Karpas-422 (cell line): ENCODE data around the gene HELB. TPM values are rescaled to one million over a fixed set of nuclear protein-coding genes. Genes with fewer than 3 reads are reported as not detected.
"Not testable (repeated sequence)": the region's sequence is repeated elsewhere in the genome, so short reads cannot be mapped to it uniquely, and the experiment has no call there.

Experiments
- DNase-seq: peaks from one replicate; pipeline ENCODE4 v3.0.0-alpha.2; 2015
- H2AFZ ChIP-seq: fragments of 200-600 bp; sonication (generic); 2 replicates; pipeline ENCODE4 v1.6.1; 2014; ENCODE audit warnings: antibody characterized with exemption, low read length, mixed read lengths
- H3K27ac ChIP-seq: fragments of 200-600 bp; sonication (generic); 2 replicates; pipeline ENCODE4 v1.5.1; 2014; ENCODE audit warnings: mild to moderate bottlenecking, low read length, moderate library complexity
- H3K27me3 ChIP-seq: fragments of 200-600 bp; sonication (generic); 2 replicates; pipeline ENCODE4 v1.6.1; 2014; ENCODE audit warnings: low read length, mixed read lengths
- H3K36me3 ChIP-seq: fragments of 200-600 bp; sonication (generic); 2 replicates; pipeline ENCODE4 v1.6.1; 2014; ENCODE audit warnings: low read length, mixed read lengths; ENCODE audit not compliant: insufficient read depth
- H3K4me1 ChIP-seq: fragments of 200-600 bp; sonication (generic); 2 replicates; pipeline ENCODE4 v1.6.1; 2014; ENCODE audit warnings: mild to moderate bottlenecking, low read length, mixed read lengths
- H3K4me2 ChIP-seq: fragments of 200-600 bp; sonication (generic); 2 replicates; pipeline ENCODE4 v1.6.1; 2014; ENCODE audit warnings: low read length, low read depth, mild to moderate bottlenecking; ENCODE audit not compliant: poor library complexity, severe bottlenecking
- H3K4me3 ChIP-seq: fragments of 200-600 bp; sonication (generic); 2 replicates; pipeline ENCODE4 v1.5.1; 2014; ENCODE audit warnings: mild to moderate bottlenecking, antibody characterized with exemption, low read length, mixed read lengths
- H3K79me2 ChIP-seq: fragments of 200-600 bp; sonication (generic); 2 replicates; pipeline ENCODE4 v1.6.1; 2014; ENCODE audit warnings: mild to moderate bottlenecking, low read length, mixed read lengths
- H3K9ac ChIP-seq: fragments of 200-600 bp; sonication (generic); 2 replicates; pipeline ENCODE4 v1.6.0; 2014; ENCODE audit warnings: low read length
- H3K9me2 ChIP-seq: fragments of 200-600 bp; sonication (generic), shearing (Covaris generic); replicated peaks from 2 replicates; pipeline ENCODE4 v1.6.0; 2014; ENCODE audit warnings: mild to moderate bottlenecking, low read length, moderate library complexity; ENCODE audit not compliant: insufficient read depth
- H3K9me3 ChIP-seq: fragments of 300-700, 200-600 bp; sonication (generic); 2 replicates; pipeline ENCODE4 v1.6.1; 2014; ENCODE audit warnings: low read length, mixed read lengths
- H4K20me1 ChIP-seq: fragments of 200-600 bp; sonication (generic); 2 replicates; pipeline ENCODE4 v1.6.1; 2014; ENCODE audit warnings: mild to moderate bottlenecking, antibody characterized with exemption, low read length, low read depth; ENCODE audit not compliant: insufficient read depth
- total RNA-seq: library from RNA; depleted of rRNA; stranded (reverse); fragments of >200 nt; shearing (Covaris generic); gene quantifications from 2 replicates; pipeline ENCODE4 v1.2.3, GENCODE V29; 2014; ENCODE audit warnings: low replicate concordance

The HELB gene
- total RNA-seq, 1 experiment from 2014 or later: 7.7 TPM

DNA sequence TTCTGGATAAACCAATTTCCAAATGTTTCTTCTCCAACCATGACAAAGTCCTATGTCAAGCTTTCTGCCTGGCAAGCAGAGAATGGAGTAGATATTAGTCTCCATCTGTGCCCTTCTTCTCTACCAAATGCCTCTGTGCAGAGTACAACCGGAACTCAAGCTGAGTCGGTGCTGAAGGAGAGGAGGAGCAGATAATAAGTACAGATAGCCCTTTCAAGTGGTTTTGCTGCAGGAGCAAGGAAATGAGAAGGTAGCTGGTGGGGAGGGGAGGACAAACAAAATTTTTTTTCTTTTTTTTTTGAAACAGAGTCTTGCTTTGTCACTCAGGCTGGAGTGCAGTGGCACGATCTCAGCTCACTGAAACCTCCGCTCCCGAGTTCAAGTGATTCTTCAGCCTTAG is 14.2 kb upstream of the HELB start:
- DNase-seq: peak; percentile 23
- no peak overlapping the region for H3K4me3 ChIP-seq
- H3K4me1 ChIP-seq: no peaks in the 10 kb centered on the region

DNA sequence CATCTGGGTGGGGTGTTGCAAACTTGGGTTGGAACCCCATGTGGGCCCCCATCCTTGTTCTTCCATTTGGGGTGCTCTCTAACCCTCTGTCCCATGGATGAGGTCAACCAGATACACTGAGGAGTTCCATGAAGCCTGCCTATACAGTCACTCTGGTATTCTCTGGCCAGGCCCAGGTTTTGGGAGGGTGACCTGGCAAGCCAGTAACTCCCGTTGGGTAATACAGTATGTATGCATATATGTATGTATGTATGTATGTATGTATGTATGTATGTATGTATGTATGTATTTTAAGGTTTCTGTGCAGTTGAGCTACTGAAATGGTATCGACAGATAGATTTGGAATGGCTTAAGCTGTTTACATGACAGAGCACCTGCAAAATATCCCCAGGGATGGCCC is 12.8 kb upstream of the HELB start:
- Histone ChIP-seq H3K36me3 (no peaks in the 10 kb centered on the region), H3K4me3 (no peak overlapping the region), H3K4me2 (no peak overlapping the region), H3K9ac (no peak overlapping the region), H3K4me1 (no peaks in the 10 kb centered on the region), H3K9me2 (no peaks in the 10 kb centered on the region), H2AFZ (no peak overlapping the region), H3K27ac (no peak overlapping the region), H3K27me3 (no peaks in the 10 kb centered on the region), H4K20me1 (no peaks in the 10 kb centered on the region), H3K9me3 (no peaks in the 10 kb centered on the region), H3K79me2 (no peaks in the 10 kb centered on the region)
- DNase-seq: no peak

More for the DNA sequence above, 14.2 kb upstream of the HELB start:
- Histone ChIP-seq H3K79me2 (no peaks in the 10 kb centered on the region), H3K4me2 (no peak overlapping the region), H3K9ac (no peak overlapping the region), H2AFZ (no peak overlapping the region), H3K27ac (no peak overlapping the region), H3K9me3 (no peaks in the 10 kb centered on the region), H3K9me2 (no peaks in the 10 kb centered on the region), H4K20me1 (no peaks in the 10 kb centered on the region), H3K36me3 (no peaks in the 10 kb centered on the region), H3K27me3 (no peaks in the 10 kb centered on the region)

DNA sequence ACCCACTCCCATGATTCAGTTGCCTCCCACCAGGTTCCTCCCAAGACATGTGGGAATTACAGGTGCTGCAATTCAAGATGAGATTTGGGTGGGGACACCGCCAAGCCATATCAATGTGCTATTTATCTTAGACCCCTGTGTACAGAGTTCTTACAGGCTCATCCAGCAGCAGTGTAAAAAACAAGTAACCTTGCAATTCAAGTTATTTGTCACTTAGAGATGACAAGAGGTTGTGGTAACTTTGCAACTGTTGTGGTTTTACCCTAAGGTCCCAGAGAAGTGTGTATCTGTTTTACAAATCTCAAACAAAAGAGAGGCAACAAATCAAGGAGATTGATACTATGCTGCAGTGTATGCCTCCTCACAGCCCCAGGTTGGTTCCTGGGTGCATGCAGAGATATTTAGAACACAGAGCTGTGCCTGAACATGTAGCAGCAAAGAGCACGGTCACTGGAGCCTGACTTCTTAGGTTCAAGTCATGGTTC is 11.5 kb upstream of the HELB start:
- Histone ChIP-seq H3K4me3 (no peak overlapping the region), H3K79me2 (no peaks in the 10 kb centered on the region), H3K9me2 (no peaks in the 10 kb centered on the region), H3K4me1 (no peaks in the 10 kb centered on the region), H3K27ac (no peak overlapping the region), H3K27me3 (no peaks in the 10 kb centered on the region), H3K9ac (no peak overlapping the region), H3K36me3 (no peaks in the 10 kb centered on the region), H3K4me2 (no peak overlapping the region), H3K9me3 (no peaks in the 10 kb centered on the region), H4K20me1 (no peaks in the 10 kb centered on the region), H2AFZ (no peak overlapping the region)
- DNase-seq: no peak

DNA sequence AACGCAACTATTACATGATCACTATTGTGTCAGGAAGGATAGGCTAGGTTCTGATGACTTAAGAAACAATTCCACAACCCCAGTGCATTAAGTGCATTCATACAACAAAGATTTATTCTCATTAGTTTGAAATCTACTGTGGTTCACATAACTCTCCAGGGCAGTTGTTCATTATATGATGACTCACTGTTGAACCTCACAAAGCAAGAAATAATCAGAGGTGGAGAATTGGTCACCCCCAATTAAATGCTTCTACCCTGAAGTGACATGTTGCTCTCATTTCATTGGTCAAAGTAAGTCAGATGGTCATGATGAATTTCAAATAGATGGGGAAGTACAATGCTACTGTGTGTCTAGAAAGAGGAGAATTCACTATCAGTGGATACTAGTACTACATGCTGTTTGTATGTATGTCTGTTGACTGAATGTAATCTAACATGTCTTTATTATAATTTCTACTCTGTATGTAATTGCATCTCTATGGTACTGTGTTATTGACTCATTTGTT is 6.1 kb upstream of the HELB start:
- Histone ChIP-seq H3K9ac (no peak overlapping the region), H3K4me1 (no peaks in the 10 kb centered on the region), H3K36me3 (no peaks in the 10 kb centered on the region), H2AFZ (no peak overlapping the region), H4K20me1 (no peaks in the 10 kb centered on the region), H3K4me2 (no peak overlapping the region), H3K79me2 (no peaks in the 10 kb centered on the region), H3K27me3 (no peaks in the 10 kb centered on the region), H3K9me2 (no peaks in the 10 kb centered on the region), H3K4me3 (no peak overlapping the region), H3K27ac (no peak overlapping the region), H3K9me3 (no peaks in the 10 kb centered on the region)
- DNase-seq: no peak

DNA sequence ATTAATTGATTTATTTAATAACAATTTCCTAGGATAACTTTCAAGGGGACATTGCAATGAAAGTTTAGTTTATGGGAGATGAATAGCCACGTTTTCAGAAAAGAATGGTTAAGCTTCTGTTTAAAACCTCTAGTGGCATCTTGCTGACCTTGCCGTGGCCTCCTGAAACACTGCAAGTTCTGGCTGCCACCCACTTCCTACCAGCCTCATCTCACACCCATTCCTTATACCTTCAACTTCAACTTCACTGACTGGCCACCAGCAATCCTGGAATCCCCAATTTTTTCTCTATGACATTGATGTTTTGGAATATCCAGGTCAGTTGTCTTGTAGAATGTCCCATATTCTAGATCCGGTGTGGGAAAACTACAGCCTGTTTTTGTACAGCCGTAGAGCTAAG is 5.2 kb upstream of the HELB start:
- no peak overlapping the region for H3K4me3 ChIP-seq
- no peaks in the 10 kb centered on the region for H3K9me2 ChIP-seq
- DNase-seq: no peak
- H3K27ac ChIP-seq: no peak overlapping the region
- H3K4me2 ChIP-seq: no peak overlapping the region
- no peaks in the 10 kb centered on the region for H3K36me3 ChIP-seq
- no peak overlapping the region for H3K9ac ChIP-seq
- peaks cover 8% of the 10 kb centered on the region for H3K4me1 ChIP-seq
- H3K27me3 ChIP-seq: no peaks in the 10 kb centered on the region
- H3K79me2 ChIP-seq: no peaks in the 10 kb centered on the region
- no peaks in the 10 kb centered on the region for H4K20me1 ChIP-seq
- H2AFZ ChIP-seq: no peak overlapping the region
- H3K9me3 ChIP-seq: no peaks in the 10 kb centered on the region

DNA sequence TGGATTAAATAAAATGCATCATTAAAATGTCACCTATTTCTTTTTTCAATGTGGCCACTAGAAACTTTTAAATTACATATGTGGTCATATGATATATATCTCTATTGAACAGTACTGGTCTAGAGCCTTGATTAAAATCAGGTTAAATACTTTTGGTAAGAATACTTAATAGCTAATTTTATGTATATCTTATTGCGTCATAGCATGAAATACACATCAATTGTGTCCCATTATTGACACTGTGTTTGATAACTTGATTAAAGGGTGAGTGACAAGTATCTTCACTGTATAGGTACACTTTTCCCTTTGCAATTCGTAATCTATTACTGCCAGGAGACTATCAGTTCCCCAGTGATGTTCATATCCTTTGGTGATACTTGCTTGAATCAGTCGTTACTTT is 4.4 kb upstream of the HELB start:
- H3K4me3 ChIP-seq: no peak overlapping the region
- no peak overlapping the region for H3K9ac ChIP-seq
- H3K9me2 ChIP-seq: no peaks in the 10 kb centered on the region
- no peak overlapping the region for H3K4me2 ChIP-seq
- H4K20me1 ChIP-seq: no peaks in the 10 kb centered on the region
- H3K4me1 ChIP-seq: peaks cover 11% of the 10 kb centered on the region
- H3K9me3 ChIP-seq: no peaks in the 10 kb centered on the region
- DNase-seq: no peak
- H2AFZ ChIP-seq: no peak overlapping the region
- H3K79me2 ChIP-seq: no peaks in the 10 kb centered on the region
- H3K27me3 ChIP-seq: no peaks in the 10 kb centered on the region
- H3K36me3 ChIP-seq: no peaks in the 10 kb centered on the region
- H3K27ac ChIP-seq: no peak overlapping the region

DNA sequence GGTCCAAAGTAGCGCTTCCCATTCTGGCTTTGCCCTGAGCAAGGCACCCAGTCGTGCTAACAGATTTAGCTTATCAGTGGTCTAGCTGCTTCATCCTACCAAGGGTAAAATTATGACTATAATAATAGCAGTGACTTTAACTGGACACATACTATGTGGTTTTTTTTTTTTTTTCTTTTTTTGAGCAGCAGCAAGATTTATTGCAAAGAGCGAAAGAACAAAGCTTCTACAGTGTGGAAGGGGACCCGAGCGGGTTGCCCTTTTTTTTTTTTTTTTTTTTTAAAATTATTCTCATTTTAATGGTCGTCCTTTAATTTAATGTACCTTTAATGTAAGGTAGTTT is 505 bp downstream of the HELB start:
- Histone ChIP-seq H3K36me3 (no peaks in the 10 kb centered on the region), H3K9me3 (no peaks in the 10 kb centered on the region), H3K27me3 (no peaks in the 10 kb centered on the region), H3K4me2 (peak overlapping the region; percentile 83), H3K27ac (no peak overlapping the region), H2AFZ (peak overlapping the region; percentile 82), H3K4me1 (peaks cover 23% of the 10 kb centered on the region), H4K20me1 (no peaks in the 10 kb centered on the region), H3K9ac (peak overlapping the region; percentile 74), H3K79me2 (peaks cover 11% of the 10 kb centered on the region), H3K4me3 (peak overlapping the region; percentile 74), H3K9me2 (no peaks in the 10 kb centered on the region)
- DNase-seq: no peak

DNA sequence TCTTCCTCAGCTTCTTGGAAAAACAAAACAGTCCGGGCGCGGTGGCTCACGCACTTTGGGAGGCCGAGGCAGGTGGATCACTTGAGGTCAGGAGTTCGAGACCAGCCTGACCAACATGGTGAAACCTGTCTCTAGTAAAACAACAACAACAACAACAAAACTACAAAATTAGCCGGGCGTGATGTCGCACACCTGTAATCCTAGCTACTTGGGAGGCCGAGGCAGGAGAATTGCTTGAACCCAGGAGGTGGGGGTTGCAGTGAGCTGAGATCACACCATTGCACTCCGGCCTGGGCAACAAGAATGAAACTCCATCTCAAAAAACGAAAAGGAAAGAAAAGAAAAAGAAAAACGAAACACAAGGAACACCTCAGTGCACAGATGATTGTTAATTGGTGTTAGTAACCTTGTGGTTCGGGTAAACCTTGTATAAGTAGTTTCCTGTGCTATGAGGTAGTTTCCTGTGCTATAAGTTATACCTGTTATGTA is 1.1 kb downstream of the HELB start:
- not testable (repeated sequence) for H2AFZ ChIP-seq, H3K27ac ChIP-seq, H4K20me1 ChIP-seq, DNase-seq, H3K9me2 ChIP-seq, H3K27me3 ChIP-seq, H3K9ac ChIP-seq, H3K9me3 ChIP-seq, H3K36me3 ChIP-seq
- Histone ChIP-seq H3K4me3 (peak overlapping the region; percentile 74), H3K4me2 (peak overlapping the region; percentile 83), H3K4me1 (peaks cover 23% of the 10 kb centered on the region), H3K79me2 (peaks cover 11% of the 10 kb centered on the region)
